LoVo (cell line): Measurements from ENCODE around the gene DENND5A.

Experiments used
- DNase-seq: peaks from one replicate; pipeline ENCODE4 v3.0.0-alpha.2; 2016; ENCODE audit warnings: low spot score

DENND5A gene

DNA sequence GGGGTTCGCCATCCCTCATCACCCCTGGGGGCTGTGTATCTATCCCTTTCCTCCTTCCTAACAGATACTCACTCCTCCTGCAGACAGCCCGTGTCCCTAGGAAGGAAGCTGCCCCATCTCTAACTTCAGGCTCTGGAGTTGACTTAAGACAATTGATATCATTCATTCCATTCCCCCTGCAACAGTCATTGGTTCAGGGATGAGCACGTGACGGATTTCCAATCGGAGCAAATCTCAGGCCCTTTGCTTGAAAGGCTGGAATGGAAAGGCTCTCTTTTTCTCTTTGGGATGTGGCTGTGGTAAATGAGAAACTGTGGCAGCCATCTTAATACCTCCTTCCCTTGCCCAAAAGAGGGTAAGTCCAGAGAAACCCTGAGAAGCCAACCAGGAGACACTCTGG, 168.7 kb downstream of the DENND5A start:
- DNase-seq, result no peak

- no peak for DNase-seq
Observed at GRCh38 chr11:9095421-9095820, 169.7 kb downstream of the DENND5A start.

DNA sequence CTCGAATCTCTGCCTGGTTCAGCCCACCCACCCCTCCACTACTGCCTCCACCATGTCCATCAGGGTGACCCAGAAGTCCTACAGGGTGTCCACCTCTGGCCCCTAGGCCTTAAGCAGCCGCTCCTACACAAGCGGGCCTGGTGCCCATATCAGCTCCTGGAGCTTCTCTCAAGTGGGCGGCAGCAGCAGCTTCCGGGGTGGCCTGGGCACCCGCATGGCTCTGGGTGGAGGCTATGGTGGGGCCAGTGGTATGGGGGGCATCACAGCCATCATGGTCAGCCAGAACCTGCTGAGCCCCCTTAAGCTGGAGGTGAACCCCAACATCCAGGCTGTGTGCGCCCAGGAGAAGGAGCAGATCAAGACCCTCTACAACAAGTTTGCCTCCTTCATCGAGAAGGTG, 170.7 kb downstream of the DENND5A start:
- no peak for DNase-seq

DNA sequence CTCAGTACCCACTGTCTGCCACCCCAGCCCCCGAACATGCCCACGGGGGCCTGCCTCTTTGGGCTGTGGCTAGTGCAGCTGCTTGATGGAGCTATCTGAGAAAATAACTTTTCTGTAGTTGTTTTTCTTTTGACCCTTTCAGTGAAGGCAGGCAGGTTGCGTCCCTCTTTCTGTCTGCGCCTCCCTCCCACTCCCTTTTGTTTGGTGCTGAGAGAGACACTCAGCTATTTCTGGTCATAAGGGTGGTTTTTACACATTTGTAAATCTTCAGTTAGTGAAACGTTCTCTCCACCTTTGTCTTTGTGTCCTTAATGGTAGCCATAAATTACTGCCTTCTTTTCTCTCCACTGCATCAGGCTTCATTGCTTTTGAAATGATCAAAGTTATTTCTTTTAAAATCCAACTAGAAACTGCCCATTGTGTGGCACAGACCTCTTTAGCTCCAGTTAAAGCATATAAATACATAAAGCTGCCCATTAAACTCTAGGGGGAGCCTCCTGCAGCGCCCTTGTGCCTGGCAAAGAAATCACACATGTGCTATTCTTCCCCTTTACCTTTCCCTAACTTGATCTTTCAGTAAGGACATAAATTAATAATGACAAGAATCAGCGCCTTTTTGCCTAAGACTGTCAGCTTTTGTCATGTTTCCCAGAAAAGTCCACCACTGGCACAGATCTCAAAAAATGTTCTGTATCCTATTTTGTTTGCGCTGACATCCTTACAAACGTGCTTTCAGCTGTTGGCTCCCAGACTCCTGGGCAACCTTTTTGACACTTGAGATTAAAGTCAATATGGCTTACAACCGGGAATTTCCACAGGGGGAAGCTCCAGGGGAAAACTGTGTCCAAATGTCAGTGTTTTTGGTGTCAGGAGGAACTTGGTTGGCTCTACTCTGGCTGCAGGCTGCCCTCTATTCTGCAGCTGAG, 172.0 kb downstream of the DENND5A start:
- no peak for DNase-seq

DNA sequence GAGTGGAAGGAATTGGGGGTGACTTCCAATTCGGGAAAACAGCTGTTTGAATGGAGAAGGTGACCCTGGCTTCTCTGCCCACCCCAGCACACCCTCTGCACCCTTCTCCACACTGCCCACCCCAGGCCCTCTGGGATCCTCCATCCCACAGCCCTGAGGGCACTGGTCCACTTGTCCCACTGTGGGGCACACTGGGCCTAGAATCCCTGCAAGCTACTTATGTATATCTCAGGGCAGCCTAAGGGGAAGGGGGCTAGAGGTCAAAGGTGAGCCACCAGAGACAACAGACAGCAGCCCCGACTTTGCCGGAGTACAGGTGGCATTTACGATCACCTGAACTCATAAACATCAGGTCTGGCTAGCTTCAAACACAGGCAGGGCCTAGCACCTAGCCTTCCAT, 173.1 kb downstream of the DENND5A start:
- DNase-seq, result no peak

- no peak for DNase-seq
Observed at GRCh38 chr11:9091044-9091922, 173.9 kb downstream of the DENND5A start, which contains the start of gene SCUBE2. Gene SCUBE2, minus strand, starts transcription at chr11:9091599. Its CDS starts 71 bp downstream, at chr11:9091528.

- no peak for DNase-seq
Observed at GRCh38 chr11:9090488-9091043, 174.6 kb downstream of the DENND5A start.

DNA sequence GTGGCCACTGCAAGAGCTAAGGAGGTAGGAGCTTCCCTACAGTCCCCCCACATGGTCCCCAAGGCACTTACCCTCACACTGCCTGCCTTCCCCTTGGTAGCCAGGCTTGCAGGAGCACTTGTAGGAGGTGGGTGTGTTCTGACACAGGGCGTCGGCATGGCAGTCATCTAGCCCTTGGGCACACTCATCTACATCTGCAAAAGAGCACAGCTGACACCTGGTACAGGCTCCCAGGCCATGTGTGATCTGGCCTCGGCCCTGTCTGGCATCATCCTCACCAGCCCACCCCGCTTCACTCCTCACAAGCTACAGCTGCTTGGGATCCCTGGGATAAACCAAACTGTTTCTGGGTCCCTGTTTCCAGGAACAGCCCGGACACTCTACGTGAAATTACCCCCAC, 175.5 kb downstream of the DENND5A start:
- DNase-seq, result no peak

DNA sequence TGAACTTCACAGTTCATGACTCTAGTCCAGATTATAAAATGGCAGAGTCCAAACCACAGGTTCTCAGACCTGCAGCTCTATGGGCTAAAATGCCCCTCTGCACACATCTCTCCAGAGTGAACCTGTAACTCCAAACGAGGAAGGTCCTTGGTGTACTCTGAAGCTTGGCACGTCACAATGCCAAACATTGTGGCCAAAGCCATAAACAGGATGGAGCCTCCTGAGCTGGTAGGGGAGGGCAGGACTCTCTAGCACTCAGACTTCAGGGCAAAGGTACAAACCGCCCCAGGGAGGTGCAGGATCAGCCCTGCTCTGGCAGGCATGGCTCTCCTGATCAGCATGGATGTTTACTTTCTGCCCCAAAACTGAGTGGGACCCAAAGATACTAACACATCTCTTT, 176.1 kb downstream of the DENND5A start:
- no peak for DNase-seq
